H9 (cell line): ENCODE data around the gene SH3RF2. TPM values are rescaled to one million over a fixed set of nuclear protein-coding genes. Genes with fewer than 3 reads are reported as not detected.

Source experiments
- DNase-seq: peaks from one replicate; pipeline ENCODE4 v3.0.0-alpha.2; 2017
- H2AFZ ChIP-seq: one replicate; pipeline ENCODE4 v1.6.1; 2013; ENCODE audit warnings: mild to moderate bottlenecking, low read length, control low read depth, moderate library complexity
- H2AK5ac ChIP-seq: 2 replicates; pipeline ENCODE4 v1.6.1; 2013; ENCODE audit warnings: low read length, control low read depth, mixed read lengths; ENCODE audit not compliant: insufficient read length
- H2BK120ac ChIP-seq: one replicate; pipeline ENCODE4 v1.6.1; 2013; ENCODE audit warnings: low read depth, mild to moderate bottlenecking, low read length, control low read depth, inconsistent platforms; ENCODE audit not compliant: poor library complexity, severe bottlenecking
- H2BK12ac ChIP-seq: 2 replicates; pipeline ENCODE4 v1.6.1; 2013; ENCODE audit warnings: low read length, control low read depth, mixed read lengths, low read depth; ENCODE audit not compliant: insufficient read length
- H2BK15ac ChIP-seq: 2 replicates; pipeline ENCODE4 v1.6.1; 2013; ENCODE audit warnings: low read depth, low read length, control low read depth
- H2BK20ac ChIP-seq: one replicate; pipeline ENCODE4 v1.6.1; 2013; ENCODE audit warnings: low read depth, mild to moderate bottlenecking, low read length, control low read depth, inconsistent platforms; ENCODE audit not compliant: poor library complexity, severe bottlenecking
- H2BK5ac ChIP-seq: 2 replicates; pipeline ENCODE4 v1.6.1; 2013; ENCODE audit warnings: low read length, control low read depth, mixed read lengths; ENCODE audit not compliant: insufficient read length
- H3K14ac ChIP-seq: 2 replicates; pipeline ENCODE4 v1.6.1; 2013; ENCODE audit warnings: low read length, control low read depth; ENCODE audit not compliant: insufficient read depth
- H3K18ac ChIP-seq: 2 replicates; pipeline ENCODE4 v1.6.1; 2013; ENCODE audit warnings: low read depth, mild to moderate bottlenecking, mixed read lengths, low read length, control low read depth; ENCODE audit not compliant: insufficient read length
- H3K23ac ChIP-seq: 2 replicates; pipeline ENCODE4 v1.6.1; 2013; ENCODE audit warnings: low read length, control low read depth, mixed read lengths, low read depth; ENCODE audit not compliant: insufficient read length
- H3K23me2 ChIP-seq: 2 replicates; pipeline ENCODE4 v1.6.1; 2013; ENCODE audit warnings: low read depth, mild to moderate bottlenecking, mixed read lengths, low read length, control low read depth; ENCODE audit not compliant: insufficient read length, poor library complexity, severe bottlenecking
- H3K27ac ChIP-seq: 2 replicates; pipeline ENCODE4 v1.5.1; 2013; ENCODE audit warnings: low read length, control low read depth, mixed read lengths, low read depth; ENCODE audit not compliant: insufficient read length
- H3K27me3 ChIP-seq: 2 replicates; pipeline ENCODE4 v1.6.1; 2013; ENCODE audit warnings: low read length, control low read depth, inconsistent platforms; ENCODE audit not compliant: insufficient read depth
- H3K4ac ChIP-seq: 2 replicates; pipeline ENCODE4 v1.6.1; 2013; ENCODE audit warnings: low read depth, mild to moderate bottlenecking, control low read depth, inconsistent platforms, low read length, moderate library complexity
- H3K4me1 ChIP-seq: 2 replicates; pipeline ENCODE4 v1.6.1; 2013; ENCODE audit warnings: low read length, control low read depth, inconsistent platforms; ENCODE audit not compliant: insufficient read depth
- H3K4me2 ChIP-seq: 2 replicates; pipeline ENCODE4 v1.6.1; 2013; ENCODE audit warnings: low read length, control low read depth, mixed read lengths; ENCODE audit not compliant: insufficient read length, insufficient read depth
- H3K56ac ChIP-seq: 2 replicates; pipeline ENCODE4 v1.6.1; 2013; ENCODE audit warnings: low read depth, mild to moderate bottlenecking, mixed read lengths, low read length, control low read depth; ENCODE audit not compliant: insufficient read length
- H3K79me1 ChIP-seq: 2 replicates; pipeline ENCODE4 v1.6.1; 2013; ENCODE audit warnings: low read depth, mild to moderate bottlenecking, moderate library complexity, low read length, control low read depth, inconsistent platforms; ENCODE audit not compliant: insufficient read depth, poor library complexity, severe bottlenecking
- H3K79me2 ChIP-seq: 2 replicates; pipeline ENCODE4 v1.6.1; 2013; ENCODE audit warnings: low read length, control low read depth, inconsistent platforms; ENCODE audit not compliant: insufficient read depth
- H3K9ac ChIP-seq: 2 replicates; pipeline ENCODE4 v1.6.1; 2013; ENCODE audit warnings: low read length, control low read depth, mixed read lengths; ENCODE audit not compliant: insufficient read length; ENCODE audit errors: extremely low read depth
- H3K9me3 ChIP-seq: one replicate; pipeline ENCODE4 v1.6.1; 2013; ENCODE audit warnings: low read depth, low read length, inconsistent platforms; ENCODE audit not compliant: control insufficient read depth
- H3T11ph ChIP-seq: one replicate; pipeline ENCODE4 v1.6.1; 2013; ENCODE audit warnings: mild to moderate bottlenecking, low read length, control low read depth, inconsistent platforms
- H4K20me1 ChIP-seq: one replicate; pipeline ENCODE4 v1.6.1; 2013; ENCODE audit not compliant: control insufficient read depth, insufficient read length, insufficient read depth
- H4K5ac ChIP-seq: 2 replicates; pipeline ENCODE4 v1.6.1; 2013; ENCODE audit warnings: low read depth, mild to moderate bottlenecking, mixed read lengths, low read length, control low read depth; ENCODE audit not compliant: insufficient read length
- H4K8ac ChIP-seq: replicated peaks from 2 replicates; pipeline ENCODE4 v1.6.1; 2013; ENCODE audit warnings: low read length, control low read depth, mixed read lengths, low read depth; ENCODE audit not compliant: insufficient read length
- H4K91ac ChIP-seq: 2 replicates; pipeline ENCODE4 v1.6.1; 2013; ENCODE audit warnings: low read depth, mild to moderate bottlenecking, moderate library complexity, mixed read lengths, low read length, control low read depth; ENCODE audit not compliant: insufficient read length
- H3K27ac Mint-ChIP-seq, 3 experiments: 2 replicates in 2 of 3; 3 replicates in 1 of 3; pipeline ENCODE4 v1.8.0; 2020 to 2021; ENCODE audit warnings: mixed read lengths in 3 of 3, mild to moderate bottlenecking in 1 of 3, moderate library complexity in 1 of 3
- H3K27me3 Mint-ChIP-seq: 2 replicates; pipeline ENCODE4 v1.8.0; 2021; ENCODE audit warnings: low read depth, mild to moderate bottlenecking, moderate library complexity, mixed read lengths
- H3K36me3 Mint-ChIP-seq, 3 experiments: 2 replicates in 2 of 3; 3 replicates in 1 of 3; pipeline ENCODE4 v1.8.0; 2020 to 2021; ENCODE audit warnings: low read depth in 3 of 3, mixed read lengths in 3 of 3; ENCODE audit not compliant: insufficient read depth in 1 of 3
- H3K4me1 Mint-ChIP-seq, 2 experiments: 2 replicates each; pipeline ENCODE4 v1.8.0; 2020; ENCODE audit warnings: mixed read lengths in 2 of 2
- H3K4me3 Mint-ChIP-seq, 2 experiments: 2 replicates in 1 of 2; 3 replicates in 1 of 2; pipeline ENCODE4 v1.8.0; 2020 to 2021; ENCODE audit warnings: mild to moderate bottlenecking in 2 of 2, mixed read lengths in 2 of 2, moderate library complexity in 1 of 2
- H3K9me3 Mint-ChIP-seq, 2 experiments: 2 replicates in 1 of 2; 3 replicates in 1 of 2; pipeline ENCODE4 v1.8.0; 2020; ENCODE audit warnings: mild to moderate bottlenecking in 2 of 2, mixed read lengths in 2 of 2, moderate library complexity in 1 of 2
- WGBS: extraction: QIAGEN DNeasy Blood & Tissue Kit; methylation state at CpG from one replicate; pipeline ENCODE4 v1.1.7; 2013; ENCODE audit warnings: missing lambda C conversion rate, low lambda C conversion rate, mixed read lengths; ENCODE audit not compliant: insufficient read length; ENCODE audit errors: extremely low coverage; 5-methylcytosine and 5-hydroxymethylcytosine counted together
- total RNA-seq: library from RNA; stranded (reverse); gene quantifications from 2 replicates; pipeline ENCODE4 v1.2.1, GENCODE V29; 2021
- TF ChIP-seq, protein P1 (sequence below): fragments of 200-600 bp; sonication (generic); conservative IDR thresholded peaks from 3 replicates; pipeline ENCODE4 v1.8.0; 2021; ENCODE audit warnings: antibody characterized with exemption, mild to moderate bottlenecking

The SH3RF2 gene
- total RNA-seq, 1 experiment from 2014 or later: 0.66 TPM

DNA sequence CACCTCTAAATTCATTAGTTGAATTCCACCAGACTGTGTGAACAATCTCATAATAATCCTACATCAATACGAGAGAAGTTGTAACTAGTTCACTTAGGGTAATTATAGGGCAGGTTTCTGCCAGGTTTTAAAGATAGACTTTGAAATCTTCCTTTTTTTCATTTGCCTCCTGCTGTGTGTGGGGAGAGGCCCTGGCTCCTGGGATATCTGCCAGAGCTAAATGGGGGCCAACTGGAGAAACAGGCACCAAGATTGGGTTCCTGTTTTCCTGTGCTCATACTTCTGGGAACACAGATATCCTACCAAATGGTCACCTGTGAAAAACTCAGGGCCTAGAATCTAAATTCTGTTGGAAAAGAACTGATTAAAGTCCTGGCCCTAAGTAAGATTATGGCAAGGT lies 42.3 kb downstream of the SH3RF2 start:
- H3K56ac ChIP-seq: no peak overlapping the region
- H2BK12ac ChIP-seq: no peak overlapping the region
- no peaks in the 10 kb centered on the region for H4K20me1 ChIP-seq
- peaks cover 8% of the 10 kb centered on the region for H3K4me1 ChIP-seq
- no peaks in the 10 kb centered on the region; the same call in 1 of the 2 replicates for H3K79me2 ChIP-seq
- H3K23ac ChIP-seq: no peak overlapping the region
- Mint-ChIP-seq H3K9me3 (peaks cover 0 to under 1% of the 10 kb centered on the region in 2 experiments; a peak in 2 of 5 replicates), H3K36me3 (peaks cover 0 to 2% (median 0%) of the 10 kb centered on the region in 3 experiments; a peak in 1 of 7 replicates), H3K4me1 (peaks cover 16 to 18% of the 10 kb centered on the region in 2 experiments), H3K4me3 (no peak overlapping the region), H3K27ac (no peak overlapping the region), H3K27me3 (no peaks in the 10 kb centered on the region)
- no peak overlapping the region for H2BK5ac ChIP-seq
- DNase-seq: no peak
- TF ChIP-seq, protein P1, sequence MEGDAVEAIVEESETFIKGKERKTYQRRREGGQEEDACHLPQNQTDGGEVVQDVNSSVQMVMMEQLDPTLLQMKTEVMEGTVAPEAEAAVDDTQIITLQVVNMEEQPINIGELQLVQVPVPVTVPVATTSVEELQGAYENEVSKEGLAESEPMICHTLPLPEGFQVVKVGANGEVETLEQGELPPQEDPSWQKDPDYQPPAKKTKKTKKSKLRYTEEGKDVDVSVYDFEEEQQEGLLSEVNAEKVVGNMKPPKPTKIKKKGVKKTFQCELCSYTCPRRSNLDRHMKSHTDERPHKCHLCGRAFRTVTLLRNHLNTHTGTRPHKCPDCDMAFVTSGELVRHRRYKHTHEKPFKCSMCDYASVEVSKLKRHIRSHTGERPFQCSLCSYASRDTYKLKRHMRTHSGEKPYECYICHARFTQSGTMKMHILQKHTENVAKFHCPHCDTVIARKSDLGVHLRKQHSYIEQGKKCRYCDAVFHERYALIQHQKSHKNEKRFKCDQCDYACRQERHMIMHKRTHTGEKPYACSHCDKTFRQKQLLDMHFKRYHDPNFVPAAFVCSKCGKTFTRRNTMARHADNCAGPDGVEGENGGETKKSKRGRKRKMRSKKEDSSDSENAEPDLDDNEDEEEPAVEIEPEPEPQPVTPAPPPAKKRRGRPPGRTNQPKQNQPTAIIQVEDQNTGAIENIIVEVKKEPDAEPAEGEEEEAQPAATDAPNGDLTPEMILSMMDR: no peak
- no CpG with 5 or more reads among the region's 1 CpG for WGBS
- no peaks in the 10 kb centered on the region for H3K23me2 ChIP-seq
- H2BK15ac ChIP-seq: no peak overlapping the region
- no peak overlapping the region for H3K14ac ChIP-seq
- H2AFZ ChIP-seq: no peak overlapping the region
- no peak overlapping the region for H2BK20ac ChIP-seq
- no peak overlapping the region for H4K5ac ChIP-seq
- no peak overlapping the region for H3K18ac ChIP-seq
- H3K9me3 ChIP-seq: no peaks in the 10 kb centered on the region
- H3K79me1 ChIP-seq: no peaks in the 10 kb centered on the region
- H3K27ac ChIP-seq: no peak overlapping the region
- H3K27me3 ChIP-seq: no peaks in the 10 kb centered on the region
- H3K9ac ChIP-seq: no peak overlapping the region
- H3K4me2 ChIP-seq: no peak overlapping the region
- H2BK120ac ChIP-seq: no peak overlapping the region
- no peak overlapping the region for H3K4ac ChIP-seq
- no peak overlapping the region for H4K8ac ChIP-seq
- H2AK5ac ChIP-seq: no peak overlapping the region
- no peak overlapping the region for H4K91ac ChIP-seq
- H3T11ph ChIP-seq: no peak overlapping the region
